GM12801 (cell line): ENCODE measurements around the gene FHL1.

ENCODE experiments used
- TF ChIP-seq, protein P1 (sequence below): IDR thresholded peaks from one replicate; pipeline ENCODE4 v1.5.1; 2011; ENCODE audit warnings: control low read depth; ENCODE audit not compliant: insufficient read length; ENCODE audit errors: extremely low read depth

Gene FHL1

DNA sequence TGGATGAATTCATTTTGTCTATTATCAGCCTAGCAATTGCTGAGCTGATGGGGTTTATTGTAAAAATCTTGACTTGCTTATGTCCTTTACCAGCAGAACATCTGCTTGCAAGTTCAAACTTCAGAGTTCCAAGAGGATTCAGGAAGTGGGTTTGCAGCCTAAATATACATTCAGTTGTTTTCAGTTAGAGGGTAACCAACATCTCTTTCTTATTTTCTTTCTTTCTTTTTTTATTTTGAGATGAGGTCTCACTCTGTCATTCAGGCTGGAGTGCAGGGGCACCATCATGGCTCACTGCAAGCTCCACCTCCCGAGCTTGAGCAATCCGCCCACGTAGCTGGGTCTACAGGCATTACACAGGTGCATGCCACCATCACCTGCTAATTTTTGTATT lies 31.4 kb upstream of the FHL1 start:
- TF ChIP-seq, protein P1, sequence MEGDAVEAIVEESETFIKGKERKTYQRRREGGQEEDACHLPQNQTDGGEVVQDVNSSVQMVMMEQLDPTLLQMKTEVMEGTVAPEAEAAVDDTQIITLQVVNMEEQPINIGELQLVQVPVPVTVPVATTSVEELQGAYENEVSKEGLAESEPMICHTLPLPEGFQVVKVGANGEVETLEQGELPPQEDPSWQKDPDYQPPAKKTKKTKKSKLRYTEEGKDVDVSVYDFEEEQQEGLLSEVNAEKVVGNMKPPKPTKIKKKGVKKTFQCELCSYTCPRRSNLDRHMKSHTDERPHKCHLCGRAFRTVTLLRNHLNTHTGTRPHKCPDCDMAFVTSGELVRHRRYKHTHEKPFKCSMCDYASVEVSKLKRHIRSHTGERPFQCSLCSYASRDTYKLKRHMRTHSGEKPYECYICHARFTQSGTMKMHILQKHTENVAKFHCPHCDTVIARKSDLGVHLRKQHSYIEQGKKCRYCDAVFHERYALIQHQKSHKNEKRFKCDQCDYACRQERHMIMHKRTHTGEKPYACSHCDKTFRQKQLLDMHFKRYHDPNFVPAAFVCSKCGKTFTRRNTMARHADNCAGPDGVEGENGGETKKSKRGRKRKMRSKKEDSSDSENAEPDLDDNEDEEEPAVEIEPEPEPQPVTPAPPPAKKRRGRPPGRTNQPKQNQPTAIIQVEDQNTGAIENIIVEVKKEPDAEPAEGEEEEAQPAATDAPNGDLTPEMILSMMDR: no peak

- TF ChIP-seq, protein P1: no peak
Measured at GRCh38 chrX:136121788-136122187, 25.5 kb upstream of the FHL1 start.

GRCh38 chrX:136122207-136122606 lies 25.1 kb upstream of the FHL1 start:
- TF ChIP-seq, protein P1: no peak

DNA sequence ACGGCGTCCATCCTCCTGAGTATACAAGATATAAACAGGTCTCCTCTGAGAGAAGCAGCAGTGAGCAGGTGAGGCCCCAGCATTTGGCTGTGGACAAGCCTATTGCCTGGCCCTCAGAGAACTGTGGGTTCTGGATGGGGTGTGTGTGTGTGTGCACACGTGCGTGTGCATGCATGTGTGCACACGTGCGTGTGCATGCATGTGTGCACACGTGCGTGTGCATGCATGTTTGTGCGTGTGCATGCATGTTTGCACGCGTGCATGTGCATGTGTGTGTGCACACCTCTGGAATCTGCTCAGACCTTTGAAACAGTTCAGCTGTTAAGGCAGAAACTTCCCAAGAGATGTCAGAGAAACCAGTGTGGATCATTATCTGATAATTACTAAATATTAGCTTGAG lies 22.2 kb upstream of the FHL1 start:
- TF ChIP-seq, protein P1: no peak

DNA sequence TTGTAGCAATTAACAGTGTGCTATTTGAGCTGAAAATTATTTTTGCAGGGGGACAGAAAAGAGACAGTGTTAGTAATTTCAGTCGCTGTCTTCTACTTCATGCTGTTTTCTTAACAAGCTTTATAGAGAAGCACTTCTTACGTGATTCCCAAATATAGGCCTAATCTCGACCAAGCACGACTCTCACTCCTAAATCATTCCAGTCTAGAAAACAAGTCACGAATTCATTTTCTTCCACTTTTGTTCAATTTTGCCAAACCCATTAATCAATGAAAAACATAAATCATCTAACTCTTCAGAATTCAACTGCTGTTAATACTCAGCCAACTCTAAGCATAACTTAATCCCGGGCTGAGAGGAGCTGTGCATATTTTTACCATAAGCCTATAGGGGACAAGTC lies 21.0 kb upstream of the FHL1 start:
- TF ChIP-seq, protein P1: no peak

GRCh38 chrX:136126872-136127406 lies 20.4 kb upstream of the FHL1 start:
- TF ChIP-seq, protein P1: no peak

GRCh38 chrX:136128743-136129142 lies 18.6 kb upstream of the FHL1 start:
- TF ChIP-seq, protein P1: no peak
